GM12891 (cell line): ENCODE results near the gene TSPAN2.

Source experiments
- DNase-seq: peaks from one replicate; pipeline ENCODE4 v3.0.0; 2011; ENCODE audit warnings: low spot score; ENCODE audit not compliant: insufficient read length
- FAIRE-seq: peaks from 2 replicates; lab custom pipeline; 2011; peaks lifted over from hg19 to GRCh38; lab: Jason Lieb, UNC
- PAX5 ChIP-seq: IDR thresholded peaks from 2 replicates; pipeline ENCODE4 v1.6.1; 2011; ENCODE audit warnings: low read length, moderate library complexity, mild to moderate bottlenecking; ENCODE audit not compliant: insufficient read depth, severe bottlenecking
- POLR2A ChIP-seq: IDR thresholded peaks from 2 replicates; pipeline ENCODE4 v1.6.1; 2011; ENCODE audit warnings: low read depth, low read length, control low read depth
- POLR2AphosphoS5 ChIP-seq: IDR thresholded peaks from 2 replicates; pipeline ENCODE4 v1.6.1; 2011; ENCODE audit warnings: low read depth, low read length, control low read depth
- POU2F2 ChIP-seq: IDR thresholded peaks from 2 replicates; pipeline ENCODE4 v1.6.1; 2011; ENCODE audit warnings: low read depth, mild to moderate bottlenecking, control low read depth, low read length, moderate library complexity
- SPI1 ChIP-seq: IDR thresholded peaks from 2 replicates; pipeline ENCODE4 v1.6.1; 2011; ENCODE audit warnings: low read depth, low read length, control low read depth
- TAF1 ChIP-seq: IDR thresholded peaks from 2 replicates; pipeline ENCODE4 v1.6.1; 2011; ENCODE audit warnings: low read depth, low read length, control low read depth

The TSPAN2 gene

DNA sequence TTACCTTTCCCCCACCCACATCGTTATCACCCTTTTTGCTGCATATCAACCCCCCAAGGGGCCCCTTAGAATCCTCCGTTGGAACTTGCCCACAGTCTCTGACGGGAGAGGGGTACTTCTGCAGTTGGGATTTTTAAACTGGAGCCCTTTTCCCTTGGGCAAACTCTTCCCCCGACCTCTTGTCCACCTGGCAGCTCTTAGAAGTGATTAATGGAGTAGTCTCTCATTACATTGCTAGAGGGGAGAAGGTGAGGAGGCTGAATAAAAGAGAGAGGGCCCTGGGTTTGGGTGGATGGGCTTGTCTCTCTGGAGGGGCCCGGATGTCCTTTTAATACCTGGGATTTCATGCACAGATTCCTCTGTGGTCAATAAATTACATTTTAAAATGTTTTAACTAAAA is 27.2 kb upstream of the TSPAN2 start:
- DNase-seq (no peak), FAIRE-seq (no peak)
- TF ChIP-seq TAF1 (no peak), POLR2A (no peak), POU2F2 (no peak), SPI1 (no peak), POLR2AphosphoS5 (no peak), PAX5 (no peak)

DNA sequence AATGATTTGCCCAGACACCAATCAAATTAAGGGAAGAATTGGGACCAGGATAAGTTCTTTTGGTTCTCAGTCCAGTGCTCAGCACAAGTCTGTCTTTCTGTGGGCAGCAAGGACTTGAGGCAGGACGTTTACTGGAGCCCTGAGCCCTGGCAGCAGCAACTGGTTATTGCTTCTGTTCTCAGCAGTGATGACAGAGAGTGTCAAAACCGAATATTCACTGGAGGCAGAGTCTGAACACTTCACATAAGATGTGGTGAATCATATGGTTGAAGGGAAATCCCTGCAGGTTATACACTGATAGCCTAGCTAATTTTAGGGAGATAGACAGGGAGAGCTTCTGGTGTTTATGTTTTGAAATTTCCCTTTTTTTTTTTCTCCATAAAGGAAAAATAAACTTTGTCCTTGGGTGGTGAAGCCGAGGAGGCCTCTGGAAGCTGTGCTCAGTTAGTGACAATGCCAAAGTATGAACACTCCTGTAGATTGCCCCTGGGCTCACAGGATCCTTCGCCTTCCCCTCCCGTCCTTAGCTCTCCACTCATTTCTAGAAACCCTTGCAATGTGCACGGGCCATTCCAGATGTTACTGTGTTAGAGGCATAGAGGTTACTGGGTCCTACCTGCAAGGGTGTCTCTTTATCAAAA is 26.3 kb upstream of the TSPAN2 start:
- TF ChIP-seq PAX5 (no peak), SPI1 (no peak), POU2F2 (no peak), POLR2AphosphoS5 (no peak), TAF1 (no peak), POLR2A (no peak)
- DNase-seq (no peak), FAIRE-seq (no peak)

DNA sequence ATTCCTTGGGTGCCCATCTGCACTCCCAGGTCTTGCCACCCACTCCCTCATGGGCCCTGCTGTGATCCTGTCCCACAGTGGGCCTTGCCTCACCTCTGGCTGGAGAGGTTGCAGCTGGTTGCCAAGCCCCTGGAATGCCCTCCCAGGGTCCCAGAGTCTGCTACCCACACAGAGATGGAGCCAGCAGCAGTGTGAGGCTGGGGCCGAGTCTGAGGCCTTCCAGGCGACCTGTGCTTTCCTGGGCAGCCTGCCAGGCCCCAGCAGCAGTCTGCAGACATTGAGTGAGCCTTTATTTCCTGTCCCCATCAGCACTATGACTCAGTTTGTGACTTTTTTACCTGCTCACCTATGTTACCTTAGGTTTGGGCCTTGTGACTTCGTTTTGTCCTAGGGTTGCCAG is 25.0 kb upstream of the TSPAN2 start:
- no peak for TF ChIP-seq POLR2AphosphoS5
- no peak for TF ChIP-seq PAX5
- FAIRE-seq (no peak), DNase-seq (no peak)

DNA sequence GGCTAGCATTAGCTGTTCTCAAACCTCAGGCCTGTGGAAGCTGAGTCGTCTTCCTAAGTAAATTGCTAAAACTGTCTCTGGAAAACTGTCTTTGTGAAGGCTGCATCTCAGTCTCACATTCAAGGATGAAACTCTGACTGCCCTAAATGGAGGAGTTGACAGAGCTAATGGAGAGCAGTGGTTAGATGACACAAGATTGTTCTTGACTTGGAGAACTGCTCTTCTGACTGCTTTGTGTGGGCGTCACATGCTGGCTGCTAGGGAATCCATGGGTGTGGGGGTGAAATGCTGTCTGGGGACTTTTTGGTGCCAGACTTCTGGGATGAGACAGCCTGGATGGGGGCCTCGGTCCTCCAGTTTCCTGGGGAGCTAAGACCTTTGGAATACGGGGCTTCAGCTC is 24.5 kb upstream of the TSPAN2 start:
- FAIRE-seq (no peak), DNase-seq (no peak)
- no peak for TF ChIP-seq POLR2AphosphoS5
- no peak for TF ChIP-seq POU2F2
- no peak for TF ChIP-seq POLR2A
- no peak for TF ChIP-seq PAX5

DNA sequence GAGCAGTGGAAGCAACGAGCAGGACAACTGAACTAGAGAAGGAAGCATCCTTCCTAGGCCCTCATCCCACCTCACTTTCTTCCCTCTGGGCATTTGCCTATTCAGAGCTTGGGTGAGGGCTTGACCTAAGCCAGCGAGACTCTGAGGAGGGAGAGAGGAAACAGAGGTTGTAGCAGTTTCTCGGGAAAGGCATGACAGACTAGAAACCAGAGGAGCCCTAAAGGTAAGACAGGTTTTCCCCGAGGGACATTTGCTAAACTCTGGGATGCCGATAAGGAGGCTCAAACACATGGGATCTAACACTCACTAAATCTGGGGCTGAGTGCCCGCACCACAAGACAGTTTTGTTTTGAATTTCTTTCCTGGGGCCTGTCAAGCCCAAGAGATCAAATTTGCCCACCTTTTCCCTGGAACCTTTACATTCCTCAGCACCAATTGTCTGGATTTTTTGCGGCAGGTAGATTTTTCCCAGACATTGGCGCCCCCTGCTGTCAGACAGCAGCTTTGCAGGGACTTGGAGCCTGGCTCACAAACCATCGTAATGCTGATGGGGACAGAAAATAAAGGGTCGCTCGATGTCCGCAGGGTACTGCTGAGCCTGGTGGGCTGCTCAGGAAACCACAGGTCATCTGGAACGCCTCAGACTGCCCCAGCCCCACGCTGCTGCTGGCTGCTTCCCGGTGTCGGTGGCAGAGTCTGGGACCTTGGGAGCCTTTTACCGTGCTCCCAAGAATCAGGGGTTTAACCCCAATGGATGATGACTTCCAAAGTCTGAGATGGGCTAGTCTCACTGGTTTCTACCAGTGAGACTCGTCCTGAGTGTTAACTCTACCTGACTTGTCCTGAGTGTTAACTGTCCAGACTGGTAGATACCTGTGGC is 23.4 kb upstream of the TSPAN2 start:
- TF ChIP-seq POU2F2 (no peak), POLR2A (no peak), TAF1 (no peak), POLR2AphosphoS5 (no peak), SPI1 (no peak), PAX5 (no peak)
- FAIRE-seq (no peak), DNase-seq (no peak)

DNA sequence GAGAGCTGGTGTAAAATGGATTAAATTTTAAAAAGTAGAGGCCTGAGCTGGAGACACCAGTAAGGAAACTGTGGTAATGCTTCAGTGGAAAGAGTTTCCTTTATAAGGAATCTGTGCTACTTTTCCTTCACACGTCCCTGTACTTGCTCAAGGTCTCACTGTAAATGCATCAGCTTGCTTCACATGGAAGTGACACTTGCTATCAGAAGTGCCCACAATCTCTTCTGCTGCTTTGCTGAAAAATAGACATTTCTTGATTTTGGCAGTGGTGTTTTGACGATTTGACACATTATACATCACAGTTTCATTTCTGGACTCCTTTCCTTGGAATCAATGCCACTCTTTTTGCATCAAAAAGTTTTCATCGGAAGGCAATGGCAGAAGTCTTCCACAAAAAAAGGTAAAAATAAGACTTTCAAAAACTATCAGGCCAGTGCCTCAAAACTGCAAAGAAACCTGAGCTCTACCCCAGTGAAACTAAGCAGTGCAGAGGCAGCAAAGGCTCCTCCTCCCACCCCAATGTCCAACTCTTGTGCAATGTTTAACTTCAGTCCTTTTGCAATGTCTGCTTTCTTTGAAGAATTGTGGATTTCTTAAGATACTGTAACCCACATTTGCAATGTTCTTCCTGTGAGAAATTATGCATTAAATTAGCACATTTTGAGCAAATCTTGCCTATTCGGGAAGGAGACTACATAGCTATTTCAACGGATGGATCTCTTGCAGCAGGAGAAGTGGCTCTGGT is 18.4 kb upstream of the TSPAN2 start:
- TF ChIP-seq TAF1 (no peak), POU2F2 (no peak), POLR2A (no peak), SPI1 (no peak), PAX5 (no peak), POLR2AphosphoS5 (no peak)
- no peak for FAIRE-seq
- no peak for DNase-seq

DNA sequence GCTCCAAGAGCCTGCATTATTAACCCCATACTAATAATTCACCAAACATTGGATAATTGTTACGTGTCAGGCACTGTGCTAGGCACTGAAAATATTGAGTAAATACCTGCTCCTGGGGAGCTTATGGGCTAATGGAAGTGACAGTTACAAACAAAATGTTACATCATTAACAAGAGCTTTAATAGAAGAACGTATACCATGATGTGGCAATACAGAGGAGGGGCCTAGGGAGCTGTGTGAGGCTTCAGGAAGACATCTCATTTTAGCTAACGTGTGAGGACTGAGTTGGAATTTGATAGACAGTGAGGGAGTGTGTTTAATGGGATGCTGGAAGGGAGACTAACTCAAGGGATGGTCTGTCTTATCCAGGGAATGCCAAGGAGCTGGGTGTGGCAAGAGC is 16.5 kb upstream of the TSPAN2 start:
- TF ChIP-seq SPI1 (no peak), POU2F2 (no peak), POLR2A (no peak), PAX5 (no peak), TAF1 (no peak), POLR2AphosphoS5 (no peak)
- FAIRE-seq: no peak
- DNase-seq: no peak

DNA sequence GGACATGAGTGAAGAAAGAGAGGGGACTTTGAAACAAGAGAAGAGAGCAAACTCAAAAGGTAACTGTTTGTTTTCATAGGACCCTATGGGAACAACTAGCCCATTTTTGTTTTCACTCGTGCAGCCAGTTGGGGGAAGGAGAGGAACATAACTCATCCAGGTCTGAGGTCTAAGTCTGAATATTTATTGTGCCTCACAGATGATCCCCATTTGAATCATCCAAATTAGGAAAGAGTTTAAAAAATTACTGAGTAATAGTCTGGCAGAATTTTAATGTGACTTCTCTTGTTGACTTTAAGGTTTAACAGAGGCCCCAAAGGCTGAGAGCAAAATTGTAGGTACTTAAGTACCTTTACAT is 10.4 kb upstream of the TSPAN2 start:
- TF ChIP-seq TAF1 (no peak), POLR2A (no peak), SPI1 (no peak), PAX5 (no peak)
- DNase-seq (no peak), FAIRE-seq (no peak)

DNA sequence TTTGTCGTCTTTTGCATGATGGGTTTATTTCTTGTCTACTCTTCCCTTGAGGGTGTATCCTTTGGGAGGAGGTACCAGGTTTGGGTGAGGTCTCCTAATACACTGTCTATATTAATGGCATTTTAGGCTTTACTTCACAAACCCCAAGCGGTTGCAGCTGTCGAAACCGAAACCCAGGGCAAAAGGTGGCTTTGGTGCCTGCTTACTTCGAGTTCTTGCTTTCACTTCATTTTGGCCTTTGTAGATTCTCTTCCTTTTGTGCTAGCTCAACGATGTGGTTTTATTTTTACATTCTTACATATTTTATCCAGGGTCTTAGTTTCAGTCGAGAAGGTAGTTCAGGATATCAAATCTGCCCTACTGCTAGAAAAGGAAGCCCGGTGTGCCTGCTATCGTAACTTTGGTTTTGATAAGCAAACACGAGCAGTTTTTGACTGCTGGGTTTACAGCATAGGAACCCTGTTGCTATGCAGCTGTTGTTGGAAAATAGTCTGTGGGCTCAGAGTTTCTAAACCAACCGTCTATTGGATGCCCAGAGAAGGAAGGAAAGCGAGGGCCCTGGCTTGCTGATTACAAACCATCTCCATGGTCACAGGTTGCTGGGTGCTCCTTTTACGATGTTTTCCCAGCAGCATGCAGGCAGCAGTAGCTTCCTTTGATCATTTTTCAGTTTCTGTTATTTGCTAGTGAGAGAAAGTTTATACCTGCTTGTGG is 9.8 kb upstream of the TSPAN2 start:
- FAIRE-seq (peak; percentile 84), DNase-seq (no peak)

More for the DNA sequence above, 9.8 kb upstream of the TSPAN2 start:
- TF ChIP-seq POLR2A: no peak
- no peak for TF ChIP-seq POLR2AphosphoS5
- TF ChIP-seq SPI1: no peak
- no peak for TF ChIP-seq POU2F2
- TF ChIP-seq PAX5: no peak
- no peak for TF ChIP-seq TAF1
